Measurements from ENCODE around the gene TOB2.
A peak's percentile ranks its signal among the peaks of the same experiment; 100 is the strongest.

Gene TOB2, protein sequence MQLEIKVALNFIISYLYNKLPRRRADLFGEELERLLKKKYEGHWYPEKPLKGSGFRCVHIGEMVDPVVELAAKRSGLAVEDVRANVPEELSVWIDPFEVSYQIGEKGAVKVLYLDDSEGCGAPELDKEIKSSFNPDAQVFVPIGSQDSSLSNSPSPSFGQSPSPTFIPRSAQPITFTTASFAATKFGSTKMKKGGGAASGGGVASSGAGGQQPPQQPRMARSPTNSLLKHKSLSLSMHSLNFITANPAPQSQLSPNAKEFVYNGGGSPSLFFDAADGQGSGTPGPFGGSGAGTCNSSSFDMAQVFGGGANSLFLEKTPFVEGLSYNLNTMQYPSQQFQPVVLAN

DNA sequence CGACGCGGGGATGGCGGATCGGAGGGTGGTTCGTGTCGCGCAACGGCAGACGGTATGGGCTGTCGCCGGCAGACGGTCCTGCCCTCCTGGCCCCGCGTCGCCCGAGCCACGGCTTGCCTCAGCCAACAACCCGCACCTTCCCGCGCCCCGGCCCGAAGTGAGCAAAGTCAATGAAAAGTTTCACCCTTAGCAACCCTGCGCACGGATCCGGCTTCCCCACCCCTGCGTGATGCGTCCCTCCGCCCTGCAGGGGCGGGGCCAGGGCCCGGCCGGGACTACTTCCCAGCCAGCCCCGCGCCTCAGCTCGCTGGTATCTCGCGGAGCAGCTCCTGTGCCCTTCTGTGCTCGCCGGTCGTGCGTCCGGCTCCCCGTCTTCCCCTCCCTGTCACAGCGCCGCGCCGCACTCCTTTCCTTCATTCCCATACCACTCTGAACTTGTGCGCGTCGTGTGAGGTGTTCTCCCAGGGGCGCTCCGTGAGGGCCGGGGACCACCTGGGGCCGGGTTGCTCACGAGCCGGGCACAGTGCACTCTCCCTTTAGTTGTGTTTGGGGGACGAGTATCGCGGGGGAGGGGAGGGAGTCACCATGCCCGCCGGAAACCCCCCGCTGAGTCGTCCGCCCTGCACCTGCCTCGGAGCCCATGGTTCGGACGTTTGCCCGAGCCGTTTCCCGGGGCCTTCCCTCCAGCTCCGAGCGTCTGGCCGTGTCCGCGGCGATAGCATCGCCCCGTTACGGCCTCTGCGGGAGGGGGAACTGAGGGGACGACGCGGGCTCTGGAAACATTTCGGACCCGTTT lies at the start of gene TOB2:
Gene TOB2, minus strand, starts transcription at position 163 of the 796 bp plus-strand sequence. CDS start 9,456 bp downstream, outside the sequence.
- DNase-seq: peak; percentile 87

DNA sequence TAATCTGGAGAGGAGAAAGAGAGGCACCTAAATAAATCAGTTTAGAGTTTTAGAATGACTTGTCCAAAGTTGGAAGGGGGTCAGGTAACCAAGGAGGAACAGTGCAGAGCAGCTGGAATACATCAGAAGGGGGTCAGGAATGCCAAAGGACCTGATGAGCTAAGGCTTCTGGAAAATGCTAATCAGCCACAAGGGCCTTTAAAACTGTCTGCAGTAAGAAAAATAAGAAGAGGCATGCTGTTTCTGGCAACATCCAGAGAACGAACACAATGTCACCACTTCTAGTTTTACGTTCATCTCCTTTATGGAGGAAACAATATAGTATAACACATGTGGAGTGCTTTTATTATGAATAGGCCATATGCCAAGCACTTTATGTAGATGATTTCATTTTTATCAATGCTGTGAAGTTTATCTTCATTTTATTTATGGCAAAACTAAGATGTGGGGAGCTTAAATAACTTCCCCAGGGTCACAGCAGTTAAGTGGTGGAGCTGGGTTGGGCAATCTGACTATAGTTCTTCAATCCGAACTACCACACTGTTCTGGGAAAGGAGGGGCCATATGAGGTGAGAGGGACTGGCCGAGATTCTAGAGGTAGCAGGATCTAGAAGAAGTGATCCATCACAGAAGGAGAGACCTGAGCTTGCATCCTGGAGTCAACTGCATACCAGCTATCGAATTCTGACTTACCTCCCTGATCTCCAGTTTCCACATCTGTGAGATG lies 44.9 kb upstream of the TOB2 start:
- DNase-seq: no peak

DNA sequence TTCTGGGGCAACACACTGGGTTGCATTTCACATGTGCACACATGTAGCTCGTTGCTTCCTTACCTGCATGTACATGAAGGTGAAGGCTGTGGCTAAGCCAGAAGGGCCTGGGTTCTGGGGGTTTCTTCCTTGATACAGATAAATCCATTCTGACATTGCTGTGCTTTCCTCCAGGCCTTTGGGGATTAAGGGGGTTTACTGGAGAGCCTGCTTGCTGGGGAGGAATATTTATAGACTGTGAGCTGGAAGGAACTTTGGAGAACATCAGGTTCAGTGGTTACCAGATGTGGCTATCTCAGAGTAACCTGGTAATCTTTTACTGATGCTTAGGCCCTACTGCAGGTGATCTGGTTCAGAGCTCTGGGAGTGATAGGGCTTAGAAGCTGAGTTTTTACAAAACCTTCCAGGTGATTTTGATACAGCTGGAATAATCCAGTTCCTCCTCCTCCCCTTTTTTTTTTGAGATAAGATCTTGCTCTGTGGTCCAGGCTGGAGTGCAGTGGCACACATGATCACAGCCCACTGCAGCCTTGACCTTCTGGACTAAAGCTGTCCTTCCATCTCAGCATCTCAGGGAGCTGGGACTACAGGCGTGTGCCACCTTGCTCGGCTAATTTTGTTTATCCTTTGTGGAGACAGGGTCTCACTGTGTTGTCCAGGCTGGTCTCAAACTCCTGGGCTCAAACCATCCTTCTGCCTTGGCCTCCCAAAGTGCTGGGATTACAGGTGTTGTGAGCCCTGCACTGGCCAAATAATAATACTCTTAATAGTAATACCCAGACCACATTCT lies 42.2 kb upstream of the TOB2 start:
- no peak for DNase-seq

DNA sequence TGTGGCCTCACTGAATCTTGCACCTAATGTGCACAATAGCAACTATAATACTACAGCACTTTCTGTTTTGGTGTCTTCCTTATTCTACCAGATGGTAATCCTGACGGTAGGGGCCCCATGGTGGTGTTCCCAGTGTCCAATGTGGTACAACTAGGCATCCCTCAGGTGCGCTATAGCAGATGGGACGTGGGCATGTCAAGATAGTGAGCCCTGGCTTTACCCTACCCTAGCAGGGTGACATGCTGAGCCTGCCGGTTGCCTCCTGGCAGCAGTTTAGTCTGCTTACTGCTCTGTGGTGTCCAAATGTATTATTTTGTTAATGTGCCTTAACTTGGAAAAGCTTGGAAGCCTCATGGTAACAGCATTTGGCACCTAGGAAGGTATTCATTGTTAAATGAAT lies 41.5 kb upstream of the TOB2 start:
- DNase-seq: no peak

DNA sequence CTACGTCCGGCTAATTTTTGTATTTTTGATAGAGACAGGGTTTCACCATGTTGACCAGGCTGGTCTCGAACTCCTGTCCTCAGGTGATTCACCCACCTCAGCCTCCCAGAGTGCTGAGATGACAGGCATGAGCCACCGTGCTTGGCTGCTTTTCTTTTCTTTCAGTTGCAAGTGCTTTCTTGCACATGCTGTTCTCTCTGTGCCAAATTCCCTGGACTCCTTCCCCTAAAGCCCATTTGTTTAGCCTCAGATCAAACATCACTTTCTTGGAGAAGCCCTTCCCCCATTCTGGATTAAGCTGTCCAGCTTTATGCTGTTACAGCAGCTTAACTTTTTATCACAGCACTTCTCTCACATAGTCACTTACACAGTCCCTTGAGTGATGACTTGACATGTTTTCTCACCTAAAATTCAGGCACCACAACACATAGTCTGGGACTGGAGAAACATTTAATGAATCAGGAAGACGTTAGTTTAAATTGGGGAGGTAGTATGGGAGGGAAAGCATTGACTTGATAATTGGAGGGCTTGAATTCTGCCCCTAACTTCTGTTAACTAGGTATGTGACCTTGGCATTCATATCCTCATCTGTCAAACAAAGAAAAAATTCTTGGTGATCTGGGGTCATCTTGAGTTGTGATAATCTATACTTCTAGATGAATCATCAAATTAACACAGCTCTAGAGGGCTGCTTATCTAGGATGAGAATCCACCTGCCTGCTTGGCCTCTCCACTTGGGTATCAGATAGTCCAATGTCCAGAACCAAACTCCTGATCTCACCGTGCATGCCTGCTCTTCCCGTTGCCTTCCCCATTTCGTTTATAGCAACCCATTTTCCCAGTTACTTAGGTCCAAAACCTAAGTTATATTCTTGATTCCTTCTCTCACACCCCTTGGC lies 40.7 kb upstream of the TOB2 start:
- DNase-seq: no peak

DNA sequence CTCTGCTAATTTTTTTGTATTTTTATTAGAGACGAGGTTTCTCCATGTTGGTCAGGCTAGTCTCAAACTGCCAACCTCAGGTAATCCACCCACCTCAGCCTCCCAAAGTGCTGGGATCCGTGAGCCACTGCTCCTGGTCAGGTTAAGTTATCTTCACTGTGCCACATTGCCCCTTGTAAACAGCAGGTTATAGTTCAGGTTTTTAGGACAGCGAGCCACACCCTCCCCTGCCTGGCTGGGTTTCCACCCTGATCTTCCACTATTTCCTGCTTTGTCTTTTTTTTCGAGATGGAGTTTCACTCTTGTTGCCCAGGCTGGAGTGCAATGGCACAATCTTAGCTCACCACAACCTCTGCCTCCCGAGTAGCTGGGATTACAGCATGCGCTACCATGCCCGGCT lies 38.4 kb upstream of the TOB2 start:
- DNase-seq: no peak

DNA sequence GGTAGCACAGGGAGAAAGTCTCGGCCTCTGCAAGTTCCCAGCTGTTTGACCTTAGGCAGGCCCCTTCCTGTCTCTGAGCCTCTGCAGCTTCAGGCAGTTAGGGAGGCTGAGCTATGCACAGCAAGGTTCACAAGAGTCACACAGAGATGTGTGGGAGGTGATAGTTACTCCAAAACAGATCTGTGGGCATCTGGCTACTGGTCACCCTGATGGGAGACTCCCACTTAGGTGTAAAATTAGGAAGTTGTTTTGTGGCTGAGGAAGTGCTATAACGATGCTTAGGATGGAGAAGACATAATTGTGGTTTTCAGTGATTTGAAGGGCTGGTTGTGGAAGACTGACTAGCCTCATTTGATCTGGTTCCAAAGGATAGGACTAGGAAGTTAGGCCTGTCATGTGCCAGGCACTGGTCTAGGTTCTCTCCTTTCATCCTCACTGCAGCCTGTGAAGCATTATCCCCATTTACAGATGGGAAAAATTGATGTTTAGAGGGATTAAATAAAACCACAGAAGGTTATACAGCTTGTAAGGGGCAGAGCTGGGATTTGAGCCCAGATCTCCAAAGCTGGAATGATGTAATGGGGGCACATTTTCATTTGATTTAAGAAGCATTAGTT lies 35.8 kb upstream of the TOB2 start:
- no peak for DNase-seq

DNA sequence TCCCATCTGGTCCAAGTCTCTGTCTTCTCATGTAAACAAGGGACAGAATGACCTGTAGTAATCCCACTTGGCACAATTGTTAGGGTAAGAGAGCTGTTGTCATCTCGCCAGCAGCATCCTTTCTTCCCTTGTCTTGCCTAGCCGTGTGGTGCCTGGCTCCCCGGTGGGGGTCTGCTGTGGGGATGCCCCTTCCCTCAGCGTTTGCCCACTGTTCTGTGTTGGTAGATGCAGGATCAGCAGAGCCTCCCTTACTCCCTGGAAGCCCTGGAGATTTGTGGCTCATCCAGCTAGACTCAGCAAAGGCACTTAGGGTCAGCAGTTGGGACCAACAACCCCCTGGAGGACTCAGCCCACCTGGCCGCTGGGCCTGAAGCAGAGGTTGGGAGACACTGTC lies 35.3 kb upstream of the TOB2 start:
- no peak for DNase-seq

DNA sequence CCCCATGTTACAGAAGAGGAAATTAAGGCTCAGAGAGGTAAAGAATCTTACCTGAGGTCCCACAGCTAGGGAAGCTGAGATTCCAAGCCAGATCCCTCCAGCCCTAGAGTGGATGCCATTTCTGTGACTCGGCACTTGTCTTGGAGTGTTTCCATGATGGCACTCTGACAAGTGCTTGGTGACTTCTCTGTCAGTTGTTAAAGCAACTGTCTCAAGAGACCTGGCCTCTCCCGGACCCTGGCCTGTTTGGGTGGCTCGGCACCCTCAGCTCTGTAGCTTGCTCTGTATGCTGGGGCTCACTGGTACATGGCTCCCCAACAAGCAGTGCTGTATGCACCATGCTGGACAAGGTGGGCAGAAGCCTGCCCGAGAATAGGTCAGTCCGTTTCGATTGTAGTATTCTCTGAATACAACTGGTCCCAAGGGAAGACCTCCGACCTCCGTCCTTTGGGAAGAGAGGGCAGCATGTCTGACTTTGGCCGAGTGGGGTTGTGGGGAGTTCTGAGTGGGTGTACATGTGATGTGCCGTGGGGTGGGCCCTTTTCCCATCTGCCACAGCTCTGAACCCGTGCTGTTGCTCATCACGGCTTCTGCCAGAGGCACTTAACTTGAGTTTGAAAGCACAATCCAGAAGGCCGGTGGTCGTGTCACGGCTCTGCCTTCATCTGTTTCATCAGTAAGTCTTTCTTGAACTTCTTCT lies 34.7 kb upstream of the TOB2 start:
- DNase-seq: no peak

DNA sequence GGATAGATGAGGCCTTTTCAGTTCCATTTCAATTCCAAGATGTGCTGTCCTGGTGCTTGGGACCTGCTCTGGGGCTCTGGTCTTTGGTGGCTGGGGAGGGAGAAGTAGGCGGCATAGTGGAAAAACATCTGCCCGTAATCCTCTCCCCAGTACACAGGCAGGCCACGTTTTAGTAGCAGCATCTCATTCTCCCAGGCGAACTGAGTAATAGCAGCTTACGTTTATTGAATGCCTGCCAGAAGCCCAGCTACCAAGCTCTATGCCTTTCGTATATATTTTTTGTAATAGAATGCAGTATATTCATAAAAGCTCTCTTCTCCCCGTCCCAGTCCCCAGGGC lies 33.8 kb upstream of the TOB2 start:
- no peak for DNase-seq

DNA sequence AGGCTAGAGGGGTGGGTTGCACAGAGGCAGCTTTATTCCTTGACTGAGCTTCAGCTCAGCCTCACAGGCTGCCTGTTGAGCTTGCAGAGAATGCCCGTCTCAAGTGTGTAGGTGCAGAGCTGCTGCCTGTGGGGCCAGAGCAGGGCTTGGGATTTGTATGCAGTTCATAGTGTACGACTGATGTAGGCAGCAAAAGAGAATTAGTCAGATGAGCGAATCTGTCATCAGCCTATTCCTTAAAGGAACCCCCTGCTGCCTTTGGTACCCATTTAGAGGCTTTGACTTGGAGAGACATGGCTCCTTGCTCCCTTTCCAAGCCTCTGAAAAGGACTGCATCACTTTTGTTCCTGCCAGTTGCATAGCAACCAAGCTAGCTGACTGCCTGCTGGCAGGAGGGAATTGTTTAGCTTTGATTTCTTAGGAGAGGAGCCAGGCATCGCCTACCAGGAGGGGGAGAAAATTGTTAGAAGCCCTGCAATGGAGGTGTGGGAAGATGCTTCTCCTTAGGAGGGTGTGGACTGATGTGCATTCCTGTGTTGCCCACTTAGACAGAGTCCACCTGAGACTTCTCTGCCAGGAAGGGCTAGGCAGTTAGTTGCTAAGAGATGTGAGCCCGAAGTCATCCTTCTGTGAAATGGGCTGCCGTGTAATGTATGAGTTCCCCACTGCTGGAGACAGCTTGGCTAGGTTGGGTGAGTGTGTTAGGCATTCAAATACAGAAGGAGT lies 33.2 kb upstream of the TOB2 start:
- DNase-seq: no peak

DNA sequence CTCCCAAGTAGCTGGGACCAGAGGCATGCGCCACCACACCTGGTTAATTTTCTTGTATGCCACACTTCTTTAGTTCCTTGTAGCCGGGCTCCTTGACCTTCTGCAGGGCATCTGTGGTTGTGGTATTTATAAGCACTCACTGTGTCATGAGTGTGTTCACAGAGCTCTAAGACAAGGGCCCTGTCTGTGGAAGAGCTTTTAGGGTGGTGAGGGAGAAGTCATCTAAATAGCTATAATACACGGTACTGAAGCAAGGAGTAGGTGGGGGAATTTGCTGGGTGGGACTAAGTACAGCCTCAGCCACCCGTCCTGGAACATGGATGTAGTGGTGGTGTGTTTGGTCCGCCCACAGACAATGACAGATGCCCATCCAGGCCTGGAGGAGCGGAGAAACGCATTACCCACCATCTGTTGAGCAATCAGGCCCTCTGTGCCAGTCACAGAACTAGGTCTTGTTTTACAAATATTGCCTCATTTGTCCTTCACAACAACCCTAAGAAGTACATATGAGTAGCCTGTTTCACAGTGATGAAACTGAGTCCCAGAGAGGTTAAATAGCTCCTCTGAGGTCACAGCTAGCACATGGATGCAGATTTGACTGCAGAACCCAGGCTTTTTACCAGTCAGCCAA lies 32.4 kb upstream of the TOB2 start:
- DNase-seq: no peak

DNA sequence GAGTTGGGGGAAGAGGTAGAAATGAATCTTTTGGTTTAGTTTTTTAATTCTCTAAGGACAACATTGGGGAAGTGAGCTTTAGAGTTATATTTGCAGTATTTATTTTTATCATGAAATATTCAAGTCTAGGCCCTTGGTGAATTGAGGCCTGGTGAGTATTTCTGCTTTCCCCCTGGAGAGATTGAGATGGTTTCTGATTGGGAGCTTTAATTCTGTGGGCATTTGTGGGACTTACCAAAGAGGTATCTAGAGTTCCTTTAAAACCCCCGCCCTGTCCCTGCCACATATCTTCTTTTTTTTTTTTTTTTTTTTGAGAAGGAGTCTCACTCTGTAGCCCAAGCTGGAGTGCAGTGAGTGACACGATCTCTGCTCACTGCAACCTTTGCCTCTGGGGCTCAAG lies 31.9 kb upstream of the TOB2 start:
- DNase-seq: no peak

DNA sequence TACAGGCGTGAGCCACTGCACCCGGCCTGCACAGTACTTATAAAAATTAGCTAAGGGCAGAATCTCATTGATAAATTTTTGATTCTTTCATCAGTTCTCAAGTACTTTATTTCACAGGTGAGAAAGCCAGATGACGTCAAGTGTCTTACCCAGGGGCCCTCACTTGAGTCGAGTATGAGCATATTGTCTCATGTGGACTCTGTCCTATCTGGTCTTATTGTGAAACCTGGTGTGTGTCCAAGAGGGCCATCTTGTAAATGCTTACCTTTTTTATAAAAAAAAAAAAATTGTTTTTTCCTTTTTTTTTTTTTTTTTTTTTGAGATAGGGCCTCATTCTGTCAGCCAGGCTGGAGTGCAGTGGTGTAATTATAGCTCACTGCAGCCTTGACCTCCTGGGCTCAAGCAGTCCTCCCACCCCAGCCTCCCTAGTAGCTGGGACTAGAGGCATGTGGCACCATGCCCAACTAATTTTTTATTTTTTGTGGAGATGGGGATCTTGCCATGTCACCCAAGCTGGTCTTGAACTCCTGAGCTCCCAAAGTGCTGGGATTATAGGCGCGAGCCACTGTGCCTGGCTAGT lies 28.4 kb upstream of the TOB2 start:
- no peak for DNase-seq

DNA sequence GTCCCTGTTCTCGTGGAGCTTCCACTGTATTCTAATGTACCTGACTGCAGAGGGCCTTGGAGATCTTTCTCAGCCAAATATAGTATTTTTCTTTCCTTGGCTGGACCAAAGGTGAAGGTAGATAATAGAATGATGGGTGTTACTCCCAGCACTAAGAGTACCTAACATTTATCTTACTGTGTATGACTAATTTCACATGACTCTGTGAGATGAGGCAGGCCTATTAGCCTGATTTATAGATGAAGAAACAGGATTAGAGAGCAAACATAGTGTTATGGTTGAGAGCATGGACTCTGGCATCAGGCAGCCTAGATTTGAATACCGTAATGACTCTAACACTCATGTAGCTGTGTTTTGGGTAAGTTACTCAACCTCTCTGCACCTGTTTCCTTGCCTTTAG lies 25.0 kb upstream of the TOB2 start:
- no peak for DNase-seq

DNA sequence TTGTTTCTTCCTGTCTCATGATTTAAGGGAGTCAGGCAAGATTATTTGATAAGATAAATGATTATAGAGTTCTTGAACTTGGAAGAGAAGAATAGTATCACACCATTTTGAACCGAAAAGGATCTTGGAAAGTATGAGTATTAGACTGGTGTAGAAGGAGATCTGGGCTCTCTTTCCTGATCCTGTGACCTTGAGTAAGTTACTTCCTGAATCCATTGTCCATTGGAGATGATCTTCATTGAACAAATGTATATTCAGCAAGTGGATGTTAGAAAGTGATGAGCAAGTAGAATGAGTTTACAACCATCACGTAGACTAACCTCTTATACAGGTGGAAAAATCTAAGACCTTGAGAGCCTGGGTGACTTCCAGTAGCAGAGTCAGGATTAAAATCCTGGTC lies 24.3 kb upstream of the TOB2 start:
- DNase-seq: no peak

DNA sequence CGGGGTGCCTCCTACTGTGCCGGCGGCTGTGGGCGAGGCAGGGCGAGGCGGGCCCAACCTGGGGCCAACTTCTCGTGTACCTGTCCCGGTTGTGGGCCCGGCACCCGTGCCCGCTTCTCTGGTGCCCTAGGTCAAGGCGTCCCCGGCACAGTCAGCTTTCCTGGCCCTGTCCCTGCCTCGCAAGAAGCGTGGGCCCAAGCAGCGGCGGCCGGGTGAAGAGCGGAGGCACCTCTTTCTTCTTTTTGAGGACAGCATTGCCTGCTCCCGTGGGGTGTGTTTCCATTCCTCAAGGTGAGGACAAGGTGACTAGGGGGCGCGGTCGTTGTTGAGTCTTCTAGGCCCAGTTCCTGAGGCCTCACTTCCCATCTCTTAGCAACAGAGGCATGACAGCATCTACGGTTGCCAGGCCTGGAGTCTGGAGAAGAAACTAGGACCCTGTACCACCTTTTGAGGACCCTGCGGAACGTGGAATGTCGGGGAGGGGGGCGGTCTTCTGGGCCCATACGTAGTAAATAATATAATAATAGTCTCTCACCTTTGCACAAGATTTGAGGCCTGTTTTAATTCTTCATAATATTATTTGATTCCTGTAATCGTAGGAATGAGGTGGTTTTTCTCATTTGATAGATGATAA lies 22.7 kb upstream of the TOB2 start:
- no peak for DNase-seq

DNA sequence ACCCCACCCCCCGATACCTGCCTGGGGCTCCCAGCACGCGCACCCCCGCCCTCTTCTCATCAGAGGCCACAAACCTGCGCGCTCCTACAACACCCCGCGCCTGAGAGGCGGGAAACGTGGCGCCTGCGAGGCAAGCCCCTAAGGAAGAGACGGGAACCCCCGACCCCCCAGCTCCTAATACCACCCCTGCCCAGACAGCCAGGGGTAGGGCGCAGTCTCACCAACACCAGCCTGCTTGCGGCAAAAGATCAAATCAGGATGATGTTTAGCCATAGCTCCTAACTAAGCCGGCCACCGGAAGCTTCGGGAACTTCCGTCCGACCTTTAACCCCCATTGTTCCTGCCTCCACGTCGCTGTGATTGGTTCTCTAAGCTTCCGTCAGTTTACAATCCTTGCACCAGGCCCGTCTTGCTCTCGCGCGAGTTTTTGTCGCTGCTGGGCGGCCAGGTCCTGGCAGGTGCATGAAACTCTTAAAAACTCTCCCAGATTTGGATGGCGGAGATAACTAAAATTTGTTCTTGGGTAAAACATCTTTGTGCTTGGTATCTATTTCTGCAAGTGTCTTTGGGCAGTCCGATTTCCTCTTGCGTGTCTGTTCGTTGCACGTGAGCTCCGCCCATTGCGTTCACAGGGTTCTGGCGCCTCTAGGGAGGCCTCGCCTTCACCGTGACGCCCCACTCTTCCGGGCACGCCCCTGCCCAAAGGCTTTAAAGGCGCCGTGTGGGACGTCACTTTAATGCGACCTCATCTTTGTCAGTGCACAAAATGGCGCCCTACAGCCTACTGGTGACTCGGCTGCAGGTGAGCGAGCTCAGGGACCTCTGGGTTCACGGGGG lies 22.0 kb upstream of the TOB2 start, which contains the start of the genes ACO2 and PHF5A:
Gene ACO2, plus strand, starts transcription at position 737 of the 837 bp plus-strand sequence. Its CDS starts 30 bp downstream, at position 767.
Gene PHF5A, minus strand, starts transcription at position 312 of the 837 bp plus-strand sequence. Its CDS starts 39 bp downstream, at position 273.
- DNase-seq: peak; percentile 96

Measured in NCI-H1105 treated with DMSO at 0.1 percent for 48 hours (cell line).